ENCODE results near the gene B4GALT6. TPM values are rescaled to one million over a fixed set of nuclear protein-coding genes. Genes with fewer than 3 reads are reported as not detected.

The B4GALT6 gene
- total RNA-seq, 2 experiments from 2014 or later: 4.0 to 6.5 TPM

Other genes starting within 250 kb of the B4GALT6 start
- gene DSG3, start 236.8 kb downstream of the B4GALT6 start, total RNA-seq: not detected
- gene DSG2, start 186.4 kb downstream of the B4GALT6 start, total RNA-seq: 1 to 10 TPM; 1.1 to 1.3 TPM
- gene TTR, start 92.7 kb downstream of the B4GALT6 start, total RNA-seq: not detected
- not detected for gene SLC25A52, start 76.3 kb upstream of the B4GALT6 start, total RNA-seq